Endodermal cell (in vitro differentiated cells): ENCODE measurements around the gene LIPT2. TPM values are rescaled to one million over a fixed set of nuclear protein-coding genes. Genes with fewer than 3 reads are reported as not detected.

Experiments used
- DNase-seq: peaks from one replicate; pipeline ENCODE4 v3.0.0-alpha.2; 2017
- H3K27ac ChIP-seq: 2 replicates; pipeline ENCODE4 v1.5.1; 2013; ENCODE audit warnings: mild to moderate bottlenecking, low read depth, low read length, moderate library complexity
- H3K27me3 ChIP-seq: 2 replicates; pipeline ENCODE4 v1.6.1; 2013; ENCODE audit warnings: mild to moderate bottlenecking, low read length, moderate library complexity; ENCODE audit not compliant: insufficient read depth, control insufficient read depth, poor library complexity, severe bottlenecking
- H3K36me3 ChIP-seq: 2 replicates; pipeline ENCODE4 v1.7.0; 2013; ENCODE audit warnings: mild to moderate bottlenecking, low read length, moderate library complexity; ENCODE audit not compliant: control insufficient read depth, insufficient read depth
- H3K4me1 ChIP-seq: one replicate; pipeline ENCODE4 v1.7.0; 2013; ENCODE audit warnings: low read length; ENCODE audit not compliant: control insufficient read depth, insufficient read depth
- H3K4me3 ChIP-seq: 2 replicates; pipeline ENCODE4 v1.5.1; 2013; ENCODE audit warnings: mild to moderate bottlenecking, low read length, moderate library complexity
- H3K9ac ChIP-seq: 2 replicates; pipeline ENCODE4 v1.6.1; 2013; ENCODE audit warnings: mild to moderate bottlenecking, low read length, moderate library complexity; ENCODE audit not compliant: poor library complexity, severe bottlenecking; ENCODE audit errors: extremely low read depth
- H3K9me3 ChIP-seq: 2 replicates; pipeline ENCODE4 v1.6.1; 2013; ENCODE audit warnings: mild to moderate bottlenecking, low read length, moderate library complexity; ENCODE audit not compliant: control insufficient read depth
- H3K27ac Mint-ChIP-seq: 2 replicates; pipeline ENCODE4 v1.8.0; 2020; ENCODE audit warnings: mixed read lengths
- H3K27me3 Mint-ChIP-seq: 2 replicates; pipeline ENCODE4 v1.8.0; 2021; ENCODE audit warnings: mild to moderate bottlenecking, mixed read lengths; ENCODE audit not compliant: insufficient read depth
- H3K36me3 Mint-ChIP-seq: 2 replicates; pipeline ENCODE4 v1.8.0; 2020; ENCODE audit warnings: low read depth, mixed read lengths
- H3K4me1 Mint-ChIP-seq: 2 replicates; pipeline ENCODE4 v1.8.0; 2020; ENCODE audit warnings: mixed read lengths
- H3K4me3 Mint-ChIP-seq: 2 replicates; pipeline ENCODE4 v1.8.0; 2020; ENCODE audit warnings: mild to moderate bottlenecking, moderate library complexity, mixed read lengths
- H3K9me3 Mint-ChIP-seq: 2 replicates; pipeline ENCODE4 v1.8.0; 2020; ENCODE audit warnings: mild to moderate bottlenecking, mixed read lengths
- CTCF ChIP-seq: fragments of 200-600 bp; sonication (generic); conservative IDR thresholded peaks from 2 replicates; pipeline ENCODE4 v1.5.0; 2021; ENCODE audit warnings: antibody characterized with exemption, mild to moderate bottlenecking
- WGBS, 2 experiments: methylation state at CpG; one replicate each; pipeline versions ENCODE4 v1.1.5 to v1.1.7; 2013; ENCODE audit warnings: missing lambda C conversion rate in 2 of 2, mixed read lengths in 1 of 2; ENCODE audit not compliant: insufficient coverage in 1 of 2, insufficient read length in 1 of 2; 5-methylcytosine and 5-hydroxymethylcytosine counted together
- total RNA-seq, 2 donors: library from RNA; stranded (reverse); fragmentation: NEBNext Ultra II Directional in 1 of 2; extraction: Animal tissue kit (Norgen Biotek cat#: 25700) in 1 of 2; gene quantifications; 2 replicates in 1 of 2; 3 replicates in 1 of 2; pipeline ENCODE4 v1.2.1, GENCODE V29; 2021

LIPT2 gene
- total RNA-seq, 2 donors from 2014 or later, result 6.7 to 9.4 TPM

- Histone ChIP-seq H3K9ac (no peak overlapping the region), H3K9me3 (no peaks in the 10 kb centered on the region), H3K4me1 (no peaks in the 10 kb centered on the region), H3K36me3 (no peaks in the 10 kb centered on the region), H3K4me3 (no peak overlapping the region), H3K27me3 (no peaks in the 10 kb centered on the region), H3K27ac (no peak overlapping the region)
- H3K4me3 Mint-ChIP-seq, result no peak overlapping the region
- no peak for DNase-seq
- no peak for TF ChIP-seq CTCF
- peaks cover 2% of the 10 kb centered on the region for H3K27me3 Mint-ChIP-seq
- no peaks in the 10 kb centered on the region for H3K9me3 Mint-ChIP-seq
- peaks cover 3% of the 10 kb centered on the region for H3K4me1 Mint-ChIP-seq
- peaks cover 20% of the 10 kb centered on the region for H3K36me3 Mint-ChIP-seq
- no peak overlapping the region for H3K27ac Mint-ChIP-seq
- WGBS, 2 experiments, result 78 to 92% methylated on average over 2 to 4 of the region's 4 CpGs
These were observed 33.5 kb downstream of the LIPT2 start for GRCh38 chr11:74460065-74460464.

GRCh38 chr11:74459584-74459983 is 33.9 kb downstream of the LIPT2 start:
- no peaks in the 10 kb centered on the region for H3K9me3 Mint-ChIP-seq
- Histone ChIP-seq H3K9me3 (no peaks in the 10 kb centered on the region), H3K4me1 (no peaks in the 10 kb centered on the region), H3K27ac (no peak overlapping the region), H3K4me3 (no peak overlapping the region), H3K27me3 (no peaks in the 10 kb centered on the region), H3K9ac (no peak overlapping the region), H3K36me3 (no peaks in the 10 kb centered on the region)
- H3K27me3 Mint-ChIP-seq, result peaks cover 2% of the 10 kb centered on the region
- no peak overlapping the region for H3K27ac Mint-ChIP-seq
- TF ChIP-seq CTCF, result no peak
- no peak for DNase-seq
- WGBS, 2 experiments, result 0% methylated on average over 1 of the region's 1 CpG
- H3K36me3 Mint-ChIP-seq, result peaks cover 20% of the 10 kb centered on the region
- no peak overlapping the region for H3K4me3 Mint-ChIP-seq
- peaks cover 3% of the 10 kb centered on the region for H3K4me1 Mint-ChIP-seq

- Histone ChIP-seq H3K36me3 (no peaks in the 10 kb centered on the region), H3K9ac (no peak overlapping the region), H3K27ac (no peak overlapping the region), H3K9me3 (no peaks in the 10 kb centered on the region), H3K4me1 (no peaks in the 10 kb centered on the region), H3K27me3 (no peaks in the 10 kb centered on the region), H3K4me3 (no peak overlapping the region)
- no peak for TF ChIP-seq CTCF
- no peak for DNase-seq
- Mint-ChIP-seq H3K4me3 (no peak overlapping the region), H3K27ac (no peak overlapping the region), H3K4me1 (peaks cover 3% of the 10 kb centered on the region), H3K27me3 (no peaks in the 10 kb centered on the region), H3K9me3 (no peaks in the 10 kb centered on the region), H3K36me3 (peaks cover 14% of the 10 kb centered on the region)
- WGBS, 2 experiments, result 85 to 91% methylated on average over 5 to 6 of the region's 6 CpGs
These were observed 36.2 kb downstream of the LIPT2 start for GRCh38 chr11:74457356-74457755.
